Right lobe of liver (tissue), 6 donors: ENCODE results near the gene CST9. TPM values are rescaled to one million over a fixed set of nuclear protein-coding genes. Genes with fewer than 3 reads are reported as not detected.

Experiments used
- ATAC-seq, 4 donors: fragments of 200-7000 bp; cut with Tn5 transposase; one replicate each; pipeline ENCODE4 v1.9.1; 2020; ENCODE audit warnings: mild to moderate bottlenecking in 4 of 4, moderate library complexity in 4 of 4
- DNase-seq, 3 donors: peaks; one replicate each; pipeline ENCODE4 v3.0.0-alpha.2; 2020
- H3K27ac ChIP-seq, 3 donors: fragments of 200-600 bp; one replicate each; pipeline ENCODE4 v1.8.0; 2022
- H3K27me3 ChIP-seq, 2 donors: fragments of 200-600 bp; one replicate each; pipeline ENCODE4 v1.8.0; 2022
- H3K36me3 ChIP-seq, 4 donors: fragments of 200-600 bp; sonication (generic) in 1 of 4; one replicate each; pipeline versions ENCODE4 v1.5.1 to v1.8.0; 2017 to 2022; ENCODE audit warnings: control low read depth in 1 of 4
- H3K4me1 ChIP-seq, 4 donors: fragments of 200-600 bp; sonication (generic) in 1 of 4; one replicate each; pipeline versions ENCODE4 v1.5.1 to v1.8.0; 2017 to 2022; ENCODE audit warnings: control low read depth in 1 of 4
- H3K4me3 ChIP-seq, 3 donors: fragments of 200-600 bp; one replicate each; pipeline ENCODE4 v1.8.0; 2022
- H3K9me3 ChIP-seq, 4 donors: fragments of 200-600 bp; sonication (generic) in 1 of 4; one replicate each; pipeline versions ENCODE4 v1.5.1 to v1.8.0; 2017 to 2022; ENCODE audit warnings: control low read depth in 1 of 4
- CTCF ChIP-seq, 4 donors: fragments of 200-600 bp in 3 of 4; fragments of 450-650 bp in 1 of 4; IDR thresholded peaks; one replicate each; pipeline versions ENCODE4 v1.5.1 to v1.8.0; 2016 to 2022; ENCODE audit warnings: antibody characterized with exemption in 4 of 4, mild to moderate bottlenecking in 2 of 4
- POLR2A ChIP-seq: fragments of 450-650 bp; IDR thresholded peaks from one replicate; pipeline ENCODE4 v1.6.1; 2017; ENCODE audit warnings: antibody characterized with exemption, mild to moderate bottlenecking
- WGBS: methylation state at CpG from one replicate; pipeline ENCODE4 v1.1.6; 2018; ENCODE audit warnings: low coverage, low lambda C conversion rate; ENCODE audit not compliant: insufficient coverage; ENCODE audit errors: missing lambda C conversion rate; 5-methylcytosine and 5-hydroxymethylcytosine counted together
- intact Hi-C, 2 donors: fragments of 100-400 bp; cut with DNase I; formaldehyde crosslinking; loops; one replicate each; pipeline versions ENCODE4 v1.11.2 to v1.14.1; 2022
- total RNA-seq, 6 experiments: library from RNA; depleted of rRNA in 2 of 6; stranded (reverse); fragments of >200 nt in 2 of 6; fragmentation: NEBNext Ultra II Directional in 3 of 6; extraction: Animal tissue kit (Norgen Biotek cat#: 25700) in 3 of 6; gene quantifications; one replicate each; pipeline versions ENCODE4 v1.1.0 to v1.2.4, GENCODE V29; 2016 to 2023
- donor health status: DM: no; HTN: yes; CAD: no.
- donor health status: DM: no; HTN: no; CAD: no.
- donor health status: DM: no; HTN: no; CAD: no.
- donor health status: DM: no; HTN: yes; CAD: no.
- donor health status: DM: no; HTN: yes; CAD: no.

Gene CST9
- total RNA-seq, 6 experiments from 2014 or later, result not detected

GRCh38 chr20:23632711-23633573 is 27.2 kb upstream of the CST9 start:
- Histone ChIP-seq H3K4me1 (peaks cover 0 to 30% (median 12%) of the 10 kb centered on the region in 4 donors), H3K27me3 (no peaks in the 10 kb centered on the region), H3K27ac (no peak overlapping the region), H3K36me3 (peaks cover 0 to 21% (median 8%) of the 10 kb centered on the region in 4 donors), H3K9me3 (no peaks in the 10 kb centered on the region), H3K4me3 (no peak overlapping the region)
- TF ChIP-seq CTCF (IDR thresholded peaks at IDR 0.05), result no peak
- no peak for TF ChIP-seq POLR2A
- DNase-seq, result no peak
- no peak for ATAC-seq
- WGBS, result 57% methylated on average over 3 of the region's 8 CpGs
- intact Hi-C loops, result no loop called here

GRCh38 chr20:23631981-23632710 is 26.4 kb upstream of the CST9 start:
- Histone ChIP-seq H3K27me3 (no peaks in the 10 kb centered on the region), H3K4me1 (peaks cover 0 to 30% (median 12%) of the 10 kb centered on the region in 4 donors), H3K9me3 (no peaks in the 10 kb centered on the region), H3K27ac (no peak overlapping the region), H3K4me3 (no peak overlapping the region), H3K36me3 (peaks cover 0 to 21% (median 8%) of the 10 kb centered on the region in 4 donors)
- ATAC-seq, result no peak
- intact Hi-C loops, result no loop called here
- TF ChIP-seq CTCF (IDR thresholded peaks at IDR 0.05), result no peak
- no peak for TF ChIP-seq POLR2A
- DNase-seq, result no peak
- 74% methylated on average over 7 of the region's 12 CpGs for WGBS

GRCh38 chr20:23631226-23631822 is 25.6 kb upstream of the CST9 start:
- H3K4me3 ChIP-seq, result no peak overlapping the region
- H3K27me3 ChIP-seq, result no peaks in the 10 kb centered on the region
- ATAC-seq, result no peak
- 91% methylated on average over 9 of the region's 9 CpGs for whole genome bisulfite sequencing
- peaks cover 0 to 21% (median 8%) of the 10 kb centered on the region in 4 donors for H3K36me3 ChIP-seq
- H3K9me3 ChIP-seq, result no peaks in the 10 kb centered on the region
- no peak for DNase-seq
- no peak overlapping the region for H3K27ac ChIP-seq
- TF ChIP-seq POLR2A, result no peak
- no peak for TF ChIP-seq CTCF (IDR thresholded peaks at IDR 0.05)
- H3K4me1 ChIP-seq, result peaks cover 0 to 25% (median 11%) of the 10 kb centered on the region in 4 donors
- intact Hi-C loops, result no loop called here

GRCh38 chr20:23630392-23630849 is 24.7 kb upstream of the CST9 start:
- intact Hi-C loops, result no loop called here
- peaks cover 0 to 21% (median 8%) of the 10 kb centered on the region in 4 donors for H3K36me3 ChIP-seq
- 100% methylated on average over 2 of the region's 4 CpGs for WGBS
- no peak for DNase-seq
- H3K9me3 ChIP-seq, result no peaks in the 10 kb centered on the region
- no peak for ATAC-seq
- peaks cover 0 to 18% (median 5%) of the 10 kb centered on the region in 4 donors for H3K4me1 ChIP-seq
- TF ChIP-seq POLR2A, result no peak
- TF ChIP-seq CTCF (IDR thresholded peaks at IDR 0.05), result no peak
- H3K27ac ChIP-seq, result no peak overlapping the region
- H3K4me3 ChIP-seq, result no peak overlapping the region
- no peaks in the 10 kb centered on the region for H3K27me3 ChIP-seq
